Sigmoid colon (tissue), 4 donors: ENCODE measurements around the gene CNTN2.

ENCODE experiments used
- EP300 ChIP-seq, 4 donors: sonication (generic); formaldehyde crosslinking; IDR thresholded peaks; one replicate each; pipeline ENCODE4 v1.6.1; 2017; ENCODE audit warnings: antibody characterized with exemption in 4 of 4
- POLR2A ChIP-seq, 2 donors: fragments of 450-650 bp; IDR thresholded peaks; one replicate each; pipeline ENCODE4 v1.6.1; 2016; ENCODE audit warnings: antibody characterized with exemption in 2 of 2, mild to moderate bottlenecking in 2 of 2, moderate library complexity in 2 of 2
- TF ChIP-seq, protein P1 (sequence below), 4 experiments: fragments of 450-650 bp in 3 of 4; fragments of 200-600 bp in 1 of 4; IDR thresholded peaks; one replicate each; pipeline ENCODE4 v1.5.1; 2016 to 2019; ENCODE audit warnings: antibody characterized with exemption in 4 of 4, mild to moderate bottlenecking in 3 of 4, moderate library complexity in 2 of 4

DNA sequence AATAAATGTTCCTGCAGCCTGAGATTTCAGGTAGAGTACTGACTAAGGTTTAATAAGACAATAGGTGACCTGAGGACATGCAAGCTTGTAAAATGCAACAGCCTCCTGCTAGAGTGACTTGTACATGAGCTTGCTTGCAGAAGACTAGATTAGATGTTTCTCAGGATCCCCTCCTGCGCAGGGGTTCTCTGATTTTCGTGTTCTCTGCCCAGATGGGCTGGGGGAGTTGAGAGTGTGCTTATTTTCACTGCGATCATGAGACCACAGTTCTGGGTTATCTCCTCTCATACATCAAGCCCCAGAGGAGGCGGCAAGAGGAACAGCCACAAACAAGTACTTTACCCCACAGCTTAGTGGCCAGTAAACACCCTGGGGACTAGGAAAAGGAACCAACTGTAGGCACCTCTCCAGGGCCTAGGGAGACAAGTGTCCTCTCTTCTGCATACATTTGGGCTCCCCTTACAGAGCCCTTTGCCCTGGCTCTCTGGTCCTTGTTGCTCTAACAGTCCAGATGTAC is 33.3 kb downstream of the CNTN2 start:
- TF ChIP-seq, protein P1, sequence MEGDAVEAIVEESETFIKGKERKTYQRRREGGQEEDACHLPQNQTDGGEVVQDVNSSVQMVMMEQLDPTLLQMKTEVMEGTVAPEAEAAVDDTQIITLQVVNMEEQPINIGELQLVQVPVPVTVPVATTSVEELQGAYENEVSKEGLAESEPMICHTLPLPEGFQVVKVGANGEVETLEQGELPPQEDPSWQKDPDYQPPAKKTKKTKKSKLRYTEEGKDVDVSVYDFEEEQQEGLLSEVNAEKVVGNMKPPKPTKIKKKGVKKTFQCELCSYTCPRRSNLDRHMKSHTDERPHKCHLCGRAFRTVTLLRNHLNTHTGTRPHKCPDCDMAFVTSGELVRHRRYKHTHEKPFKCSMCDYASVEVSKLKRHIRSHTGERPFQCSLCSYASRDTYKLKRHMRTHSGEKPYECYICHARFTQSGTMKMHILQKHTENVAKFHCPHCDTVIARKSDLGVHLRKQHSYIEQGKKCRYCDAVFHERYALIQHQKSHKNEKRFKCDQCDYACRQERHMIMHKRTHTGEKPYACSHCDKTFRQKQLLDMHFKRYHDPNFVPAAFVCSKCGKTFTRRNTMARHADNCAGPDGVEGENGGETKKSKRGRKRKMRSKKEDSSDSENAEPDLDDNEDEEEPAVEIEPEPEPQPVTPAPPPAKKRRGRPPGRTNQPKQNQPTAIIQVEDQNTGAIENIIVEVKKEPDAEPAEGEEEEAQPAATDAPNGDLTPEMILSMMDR (IDR thresholded peaks at IDR 0.05): no peak
- TF ChIP-seq POLR2A (IDR thresholded peaks at IDR 0.05) (no peak), EP300 (IDR thresholded peaks at IDR 0.05) (no peak)
